Measurements from ENCODE around the gene ADGRV1. TPM values are rescaled to one million over a fixed set of nuclear protein-coding genes. Genes with fewer than 3 reads are reported as not detected.

The ADGRV1 gene
- total and polyA plus RNA-seq, 2 donors: 2.2 to 5.1 TPM

- DNase-seq (ENCODE audit: low read depth in 6 of 9, low spot score in 9 of 9): no peak
- Histone ChIP-seq H3K4me1 (ENCODE audit: control insufficient read depth in 2 of 2, insufficient read depth in 2 of 2, low read length in 2 of 2) (no peaks in the 10 kb centered on the region), H3K4me3 (ENCODE audit: low read length in 2 of 2) (no peak overlapping the region), H3K9me3 (ENCODE audit: control insufficient read depth in 2 of 2, insufficient read depth in 1 of 2, low read length in 1 of 2) (no peaks in the 10 kb centered on the region), H3K27me3 (ENCODE audit: control insufficient read depth in 2 of 2, insufficient read depth in 1 of 2, low read length in 1 of 2) (no peaks in the 10 kb centered on the region), H3K36me3 (ENCODE audit: control insufficient read depth in 2 of 2, insufficient read depth in 2 of 2, low read length in 1 of 2) (no peaks in the 10 kb centered on the region), H3K27ac (ENCODE audit: low read depth in 1 of 2, low read length in 1 of 2) (no peak overlapping the region)
- WGBS: 96% methylated on average over 1 of the region's 1 CpG
Measured at GRCh38 chr5:91127456-91128081, 569.0 kb downstream of the ADGRV1 start.

- no peak for DNase-seq (ENCODE audit: low read depth in 6 of 9, low spot score in 9 of 9)
- no peaks in the 10 kb centered on the region for H3K27me3 ChIP-seq (ENCODE audit: control insufficient read depth in 2 of 2, insufficient read depth in 1 of 2, low read length in 1 of 2)
- no peaks in the 10 kb centered on the region for H3K4me1 ChIP-seq (ENCODE audit: control insufficient read depth in 2 of 2, insufficient read depth in 2 of 2, low read length in 2 of 2)
- 97% methylated on average over 1 of the region's 1 CpG for WGBS
- H3K27ac ChIP-seq (ENCODE audit: low read depth in 1 of 2, low read length in 1 of 2): no peak overlapping the region
- H3K4me3 ChIP-seq (ENCODE audit: low read length in 2 of 2): no peak overlapping the region
- no peaks in the 10 kb centered on the region for H3K9me3 ChIP-seq (ENCODE audit: control insufficient read depth in 2 of 2, insufficient read depth in 1 of 2, low read length in 1 of 2)
- no peaks in the 10 kb centered on the region for H3K36me3 ChIP-seq (ENCODE audit: control insufficient read depth in 2 of 2, insufficient read depth in 2 of 2, low read length in 1 of 2)
Measured at GRCh38 chr5:91128604-91129003, 570.0 kb downstream of the ADGRV1 start.

- WGBS: 97% methylated on average over 1 of the region's 1 CpG
Measured at GRCh38 chr5:91129748-91130147, 571.2 kb downstream of the ADGRV1 start.

GRCh38 chr5:91130759-91131158 lies 572.2 kb downstream of the ADGRV1 start:
- no peak for DNase-seq (ENCODE audit: low read depth in 6 of 9, low spot score in 9 of 9)
- Histone ChIP-seq H3K27ac (ENCODE audit: low read depth in 1 of 2, low read length in 1 of 2) (no peak overlapping the region), H3K4me1 (ENCODE audit: control insufficient read depth in 2 of 2, insufficient read depth in 2 of 2, low read length in 2 of 2) (no peaks in the 10 kb centered on the region), H3K36me3 (ENCODE audit: control insufficient read depth in 2 of 2, insufficient read depth in 2 of 2, low read length in 1 of 2) (no peaks in the 10 kb centered on the region), H3K4me3 (ENCODE audit: low read length in 2 of 2) (no peak overlapping the region), H3K9me3 (ENCODE audit: control insufficient read depth in 2 of 2, insufficient read depth in 1 of 2, low read length in 1 of 2) (no peaks in the 10 kb centered on the region), H3K27me3 (ENCODE audit: control insufficient read depth in 2 of 2, insufficient read depth in 1 of 2, low read length in 1 of 2) (no peaks in the 10 kb centered on the region)
- WGBS: 97% methylated on average over 3 of the region's 3 CpGs

More at GRCh38 chr5:91129748-91130147, 571.2 kb downstream of the ADGRV1 start:
- Histone ChIP-seq H3K27ac (ENCODE audit: low read depth in 1 of 2, low read length in 1 of 2) (no peak overlapping the region), H3K36me3 (ENCODE audit: control insufficient read depth in 2 of 2, insufficient read depth in 2 of 2, low read length in 1 of 2) (no peaks in the 10 kb centered on the region), H3K9me3 (ENCODE audit: control insufficient read depth in 2 of 2, insufficient read depth in 1 of 2, low read length in 1 of 2) (no peaks in the 10 kb centered on the region), H3K4me3 (ENCODE audit: low read length in 2 of 2) (no peak overlapping the region), H3K4me1 (ENCODE audit: control insufficient read depth in 2 of 2, insufficient read depth in 2 of 2, low read length in 2 of 2) (no peaks in the 10 kb centered on the region), H3K27me3 (ENCODE audit: control insufficient read depth in 2 of 2, insufficient read depth in 1 of 2, low read length in 1 of 2) (no peaks in the 10 kb centered on the region)
- DNase-seq (ENCODE audit: low read depth in 6 of 9, low spot score in 9 of 9): no peak

GRCh38 chr5:91132550-91132949 lies 574.0 kb downstream of the ADGRV1 start:
- WGBS: over 99% methylated on average over 2 of the region's 2 CpGs
- H3K4me1 ChIP-seq (ENCODE audit: control insufficient read depth in 2 of 2, insufficient read depth in 2 of 2, low read length in 2 of 2): no peaks in the 10 kb centered on the region
- no peaks in the 10 kb centered on the region for H3K36me3 ChIP-seq (ENCODE audit: control insufficient read depth in 2 of 2, insufficient read depth in 2 of 2, low read length in 1 of 2)
- H3K27me3 ChIP-seq (ENCODE audit: control insufficient read depth in 2 of 2, insufficient read depth in 1 of 2, low read length in 1 of 2): no peaks in the 10 kb centered on the region
- no peaks in the 10 kb centered on the region for H3K9me3 ChIP-seq (ENCODE audit: control insufficient read depth in 2 of 2, insufficient read depth in 1 of 2, low read length in 1 of 2)
- no peak overlapping the region for H3K27ac ChIP-seq (ENCODE audit: low read depth in 1 of 2, low read length in 1 of 2)
- DNase-seq (ENCODE audit: low read depth in 6 of 9, low spot score in 9 of 9): no peak
- H3K4me3 ChIP-seq (ENCODE audit: low read length in 2 of 2): no peak overlapping the region

GRCh38 chr5:91133183-91133582 lies 574.6 kb downstream of the ADGRV1 start:
- no peaks in the 10 kb centered on the region for H3K4me1 ChIP-seq (ENCODE audit: control insufficient read depth in 2 of 2, insufficient read depth in 2 of 2, low read length in 2 of 2)
- DNase-seq (ENCODE audit: low read depth in 6 of 9, low spot score in 9 of 9): no peak
- no peaks in the 10 kb centered on the region for H3K9me3 ChIP-seq (ENCODE audit: control insufficient read depth in 2 of 2, insufficient read depth in 1 of 2, low read length in 1 of 2)
- no peak overlapping the region for H3K27ac ChIP-seq (ENCODE audit: low read depth in 1 of 2, low read length in 1 of 2)
- no peaks in the 10 kb centered on the region for H3K36me3 ChIP-seq (ENCODE audit: control insufficient read depth in 2 of 2, insufficient read depth in 2 of 2, low read length in 1 of 2)
- H3K27me3 ChIP-seq (ENCODE audit: control insufficient read depth in 2 of 2, insufficient read depth in 1 of 2, low read length in 1 of 2): no peaks in the 10 kb centered on the region
- H3K4me3 ChIP-seq (ENCODE audit: low read length in 2 of 2): no peak overlapping the region

GRCh38 chr5:91135475-91136248 lies 577.1 kb downstream of the ADGRV1 start:
- H3K4me3 ChIP-seq (ENCODE audit: low read length in 2 of 2): no peak overlapping the region
- no peak overlapping the region for H3K27ac ChIP-seq (ENCODE audit: low read depth in 1 of 2, low read length in 1 of 2)
- H3K27me3 ChIP-seq (ENCODE audit: control insufficient read depth in 2 of 2, insufficient read depth in 1 of 2, low read length in 1 of 2): no peaks in the 10 kb centered on the region
- no peaks in the 10 kb centered on the region for H3K36me3 ChIP-seq (ENCODE audit: control insufficient read depth in 2 of 2, insufficient read depth in 2 of 2, low read length in 1 of 2)
- DNase-seq (ENCODE audit: low read depth in 6 of 9, low spot score in 9 of 9): no peak
- no peaks in the 10 kb centered on the region for H3K9me3 ChIP-seq (ENCODE audit: control insufficient read depth in 2 of 2, insufficient read depth in 1 of 2, low read length in 1 of 2)
- 91% methylated on average over 5 of the region's 5 CpGs for WGBS
- H3K4me1 ChIP-seq (ENCODE audit: control insufficient read depth in 2 of 2, insufficient read depth in 2 of 2, low read length in 2 of 2): no peaks in the 10 kb centered on the region

GRCh38 chr5:91136271-91136670 lies 577.7 kb downstream of the ADGRV1 start:
- DNase-seq (ENCODE audit: low read depth in 6 of 9, low spot score in 9 of 9): no peak
- no peaks in the 10 kb centered on the region for H3K36me3 ChIP-seq (ENCODE audit: control insufficient read depth in 2 of 2, insufficient read depth in 2 of 2, low read length in 1 of 2)
- no peaks in the 10 kb centered on the region for H3K9me3 ChIP-seq (ENCODE audit: control insufficient read depth in 2 of 2, insufficient read depth in 1 of 2, low read length in 1 of 2)
- no peak overlapping the region for H3K27ac ChIP-seq (ENCODE audit: low read depth in 1 of 2, low read length in 1 of 2)
- no peak overlapping the region for H3K4me3 ChIP-seq (ENCODE audit: low read length in 2 of 2)
- H3K4me1 ChIP-seq (ENCODE audit: control insufficient read depth in 2 of 2, insufficient read depth in 2 of 2, low read length in 2 of 2): no peaks in the 10 kb centered on the region
- WGBS: 89% methylated on average over 1 of the region's 1 CpG
- H3K27me3 ChIP-seq (ENCODE audit: control insufficient read depth in 2 of 2, insufficient read depth in 1 of 2, low read length in 1 of 2): no peaks in the 10 kb centered on the region

GRCh38 chr5:91137647-91138046 lies 579.0 kb downstream of the ADGRV1 start:
- Histone ChIP-seq H3K4me1 (ENCODE audit: control insufficient read depth in 2 of 2, insufficient read depth in 2 of 2, low read length in 2 of 2) (no peaks in the 10 kb centered on the region), H3K27ac (ENCODE audit: low read depth in 1 of 2, low read length in 1 of 2) (no peak overlapping the region), H3K36me3 (ENCODE audit: control insufficient read depth in 2 of 2, insufficient read depth in 2 of 2, low read length in 1 of 2) (no peaks in the 10 kb centered on the region), H3K4me3 (ENCODE audit: low read length in 2 of 2) (no peak overlapping the region), H3K9me3 (ENCODE audit: control insufficient read depth in 2 of 2, insufficient read depth in 1 of 2, low read length in 1 of 2) (no peaks in the 10 kb centered on the region), H3K27me3 (ENCODE audit: control insufficient read depth in 2 of 2, insufficient read depth in 1 of 2, low read length in 1 of 2) (no peaks in the 10 kb centered on the region)
- DNase-seq (ENCODE audit: low read depth in 6 of 9, low spot score in 9 of 9): no peak
- 96% methylated on average over 3 of the region's 3 CpGs for WGBS
